ENCODE measurements around the gene SEMA4A.

Gene SEMA4A

GRCh38 chr1:156108664-156109241 lies 44.6 kb upstream of the SEMA4A start:
- H3K36me3 ChIP-seq (ENCODE audit: control insufficient read depth in 2 of 2, insufficient read depth in 1 of 2, low read length in 2 of 2): no peaks in the 10 kb centered on the region
- TF ChIP-seq ZNF837 (tag by site-specific recombination; IDR thresholded peaks at IDR 0.05): no peak
- TF ChIP-seq ZNF138 (tag by site-specific recombination; IDR thresholded peaks at IDR 0.05; ENCODE audit: borderline replicate concordance): no peak
- TF ChIP-seq, protein P1, sequence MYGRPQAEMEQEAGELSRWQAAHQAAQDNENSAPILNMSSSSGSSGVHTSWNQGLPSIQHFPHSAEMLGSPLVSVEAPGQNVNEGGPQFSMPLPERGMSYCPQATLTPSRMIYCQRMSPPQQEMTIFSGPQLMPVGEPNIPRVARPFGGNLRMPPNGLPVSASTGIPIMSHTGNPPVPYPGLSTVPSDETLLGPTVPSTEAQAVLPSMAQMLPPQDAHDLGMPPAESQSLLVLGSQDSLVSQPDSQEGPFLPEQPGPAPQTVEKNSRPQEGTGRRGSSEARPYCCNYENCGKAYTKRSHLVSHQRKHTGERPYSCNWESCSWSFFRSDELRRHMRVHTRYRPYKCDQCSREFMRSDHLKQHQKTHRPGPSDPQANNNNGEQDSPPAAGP (tag by site-specific recombination; IDR thresholded peaks at IDR 0.05): no peak
- TF ChIP-seq, protein P2, sequence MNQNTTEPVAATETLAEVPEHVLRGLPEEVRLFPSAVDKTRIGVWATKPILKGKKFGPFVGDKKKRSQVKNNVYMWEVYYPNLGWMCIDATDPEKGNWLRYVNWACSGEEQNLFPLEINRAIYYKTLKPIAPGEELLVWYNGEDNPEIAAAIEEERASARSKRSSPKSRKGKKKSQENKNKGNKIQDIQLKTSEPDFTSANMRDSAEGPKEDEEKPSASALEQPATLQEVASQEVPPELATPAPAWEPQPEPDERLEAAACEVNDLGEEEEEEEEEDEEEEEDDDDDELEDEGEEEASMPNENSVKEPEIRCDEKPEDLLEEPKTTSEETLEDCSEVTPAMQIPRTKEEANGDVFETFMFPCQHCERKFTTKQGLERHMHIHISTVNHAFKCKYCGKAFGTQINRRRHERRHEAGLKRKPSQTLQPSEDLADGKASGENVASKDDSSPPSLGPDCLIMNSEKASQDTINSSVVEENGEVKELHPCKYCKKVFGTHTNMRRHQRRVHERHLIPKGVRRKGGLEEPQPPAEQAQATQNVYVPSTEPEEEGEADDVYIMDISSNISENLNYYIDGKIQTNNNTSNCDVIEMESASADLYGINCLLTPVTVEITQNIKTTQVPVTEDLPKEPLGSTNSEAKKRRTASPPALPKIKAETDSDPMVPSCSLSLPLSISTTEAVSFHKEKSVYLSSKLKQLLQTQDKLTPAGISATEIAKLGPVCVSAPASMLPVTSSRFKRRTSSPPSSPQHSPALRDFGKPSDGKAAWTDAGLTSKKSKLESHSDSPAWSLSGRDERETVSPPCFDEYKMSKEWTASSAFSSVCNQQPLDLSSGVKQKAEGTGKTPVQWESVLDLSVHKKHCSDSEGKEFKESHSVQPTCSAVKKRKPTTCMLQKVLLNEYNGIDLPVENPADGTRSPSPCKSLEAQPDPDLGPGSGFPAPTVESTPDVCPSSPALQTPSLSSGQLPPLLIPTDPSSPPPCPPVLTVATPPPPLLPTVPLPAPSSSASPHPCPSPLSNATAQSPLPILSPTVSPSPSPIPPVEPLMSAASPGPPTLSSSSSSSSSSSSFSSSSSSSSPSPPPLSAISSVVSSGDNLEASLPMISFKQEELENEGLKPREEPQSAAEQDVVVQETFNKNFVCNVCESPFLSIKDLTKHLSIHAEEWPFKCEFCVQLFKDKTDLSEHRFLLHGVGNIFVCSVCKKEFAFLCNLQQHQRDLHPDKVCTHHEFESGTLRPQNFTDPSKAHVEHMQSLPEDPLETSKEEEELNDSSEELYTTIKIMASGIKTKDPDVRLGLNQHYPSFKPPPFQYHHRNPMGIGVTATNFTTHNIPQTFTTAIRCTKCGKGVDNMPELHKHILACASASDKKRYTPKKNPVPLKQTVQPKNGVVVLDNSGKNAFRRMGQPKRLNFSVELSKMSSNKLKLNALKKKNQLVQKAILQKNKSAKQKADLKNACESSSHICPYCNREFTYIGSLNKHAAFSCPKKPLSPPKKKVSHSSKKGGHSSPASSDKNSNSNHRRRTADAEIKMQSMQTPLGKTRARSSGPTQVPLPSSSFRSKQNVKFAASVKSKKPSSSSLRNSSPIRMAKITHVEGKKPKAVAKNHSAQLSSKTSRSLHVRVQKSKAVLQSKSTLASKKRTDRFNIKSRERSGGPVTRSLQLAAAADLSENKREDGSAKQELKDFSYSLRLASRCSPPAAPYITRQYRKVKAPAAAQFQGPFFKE (tag by site-specific recombination; IDR thresholded peaks at IDR 0.05; ENCODE audit: borderline replicate concordance): no peak
- TF ChIP-seq, protein P3, sequence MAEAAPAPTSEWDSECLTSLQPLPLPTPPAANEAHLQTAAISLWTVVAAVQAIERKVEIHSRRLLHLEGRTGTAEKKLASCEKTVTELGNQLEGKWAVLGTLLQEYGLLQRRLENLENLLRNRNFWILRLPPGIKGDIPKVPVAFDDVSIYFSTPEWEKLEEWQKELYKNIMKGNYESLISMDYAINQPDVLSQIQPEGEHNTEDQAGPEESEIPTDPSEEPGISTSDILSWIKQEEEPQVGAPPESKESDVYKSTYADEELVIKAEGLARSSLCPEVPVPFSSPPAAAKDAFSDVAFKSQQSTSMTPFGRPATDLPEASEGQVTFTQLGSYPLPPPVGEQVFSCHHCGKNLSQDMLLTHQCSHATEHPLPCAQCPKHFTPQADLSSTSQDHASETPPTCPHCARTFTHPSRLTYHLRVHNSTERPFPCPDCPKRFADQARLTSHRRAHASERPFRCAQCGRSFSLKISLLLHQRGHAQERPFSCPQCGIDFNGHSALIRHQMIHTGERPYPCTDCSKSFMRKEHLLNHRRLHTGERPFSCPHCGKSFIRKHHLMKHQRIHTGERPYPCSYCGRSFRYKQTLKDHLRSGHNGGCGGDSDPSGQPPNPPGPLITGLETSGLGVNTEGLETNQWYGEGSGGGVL (tag by site-specific recombination; IDR thresholded peaks at IDR 0.05): no peak
- no peak for TF ChIP-seq ZXDB (tag by site-specific recombination; IDR thresholded peaks at IDR 0.05)
- no peak for TF ChIP-seq ZNF529 (tag by site-specific recombination; IDR thresholded peaks at IDR 0.05; ENCODE audit: insufficient replicate concordance)
- TF ChIP-seq ZNF624 (tag by site-specific recombination; IDR thresholded peaks at IDR 0.05): no peak
- no peak for TF ChIP-seq ZNF426 (tag by site-specific recombination; IDR thresholded peaks at IDR 0.05)
- no peak for TF ChIP-seq ZBTB11 (tag by site-specific recombination; conservative IDR thresholded peaks at IDR 0.05; ENCODE audit: low read depth)
- TF ChIP-seq ZFP69B (tag by site-specific recombination; IDR thresholded peaks at IDR 0.05): no peak
- no peak for TF ChIP-seq ZNF23 (tag by site-specific recombination; IDR thresholded peaks at IDR 0.05; ENCODE audit: borderline replicate concordance)
- no peak for TF ChIP-seq ZBTB8A (tag by site-specific recombination; IDR thresholded peaks at IDR 0.05)
- TF ChIP-seq ZNF404 (tag by site-specific recombination; IDR thresholded peaks at IDR 0.05): no peak
- TF ChIP-seq ZNF777 (tag by site-specific recombination; IDR thresholded peaks at IDR 0.05; ENCODE audit: borderline replicate concordance): no peak
- no peak for TF ChIP-seq ZNF416 (tag by site-specific recombination; IDR thresholded peaks at IDR 0.05)
- no peak for TF ChIP-seq ZFP37 (tag by site-specific recombination; IDR thresholded peaks at IDR 0.05)
- TF ChIP-seq HOXD13 (CRISPR knock-in tag; IDR thresholded peaks at IDR 0.05; ENCODE audit: borderline replicate concordance): no peak
- TF ChIP-seq, protein P4, sequence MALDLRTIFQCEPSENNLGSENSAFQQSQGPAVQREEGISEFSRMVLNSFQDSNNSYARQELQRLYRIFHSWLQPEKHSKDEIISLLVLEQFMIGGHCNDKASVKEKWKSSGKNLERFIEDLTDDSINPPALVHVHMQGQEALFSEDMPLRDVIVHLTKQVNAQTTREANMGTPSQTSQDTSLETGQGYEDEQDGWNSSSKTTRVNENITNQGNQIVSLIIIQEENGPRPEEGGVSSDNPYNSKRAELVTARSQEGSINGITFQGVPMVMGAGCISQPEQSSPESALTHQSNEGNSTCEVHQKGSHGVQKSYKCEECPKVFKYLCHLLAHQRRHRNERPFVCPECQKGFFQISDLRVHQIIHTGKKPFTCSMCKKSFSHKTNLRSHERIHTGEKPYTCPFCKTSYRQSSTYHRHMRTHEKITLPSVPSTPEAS (tag by site-specific recombination; IDR thresholded peaks at IDR 0.05): no peak
- no peak for TF ChIP-seq MEIS1 (CRISPR knock-in tag; IDR thresholded peaks at IDR 0.05; ENCODE audit: borderline replicate concordance)
- no peak overlapping the region for H3K4me3 ChIP-seq (ENCODE audit: low read depth, low read length)
- CTCF ChIA-PET: interaction anchor here (1.2 to 22.5 kb wide), 3 partner anchors 9 to 15 kb away, joined by 3 to 1029 read pairs (median 7); partner anchors contain the start of gene LMNA
- H3K9me3 ChIP-seq (ENCODE audit: control insufficient read depth, insufficient read depth, low read depth, low read length): no peaks in the 10 kb centered on the region
- H3K4me1 ChIP-seq (ENCODE audit: control insufficient read depth, insufficient read depth, low read length): peaks cover 11% of the 10 kb centered on the region
- POLR2A ChIA-PET: no interaction called here
- H3K27ac ChIP-seq (ENCODE audit: extremely low read depth, low read depth, low read length): no peak overlapping the region

Data from HEK293 (cell line).